OCI-M1 (cell line): ENCODE results near the gene ZNF480.

Source experiments
- DNase-seq: peaks from one replicate; lab custom pipeline; 2025; lab: John Stamatoyannopoulos, UW

The ZNF480 gene

GRCh38 chr19:52336791-52337381, 39.9 kb downstream of the ZNF480 start:
- peak; percentile 44 for DNase-seq

GRCh38 chr19:52339022-52339421, 42.1 kb downstream of the ZNF480 start:
- peak; percentile 27 for DNase-seq

GRCh38 chr19:52343548-52343947, 46.6 kb downstream of the ZNF480 start:
- DNase-seq: peak; percentile 77

DNA sequence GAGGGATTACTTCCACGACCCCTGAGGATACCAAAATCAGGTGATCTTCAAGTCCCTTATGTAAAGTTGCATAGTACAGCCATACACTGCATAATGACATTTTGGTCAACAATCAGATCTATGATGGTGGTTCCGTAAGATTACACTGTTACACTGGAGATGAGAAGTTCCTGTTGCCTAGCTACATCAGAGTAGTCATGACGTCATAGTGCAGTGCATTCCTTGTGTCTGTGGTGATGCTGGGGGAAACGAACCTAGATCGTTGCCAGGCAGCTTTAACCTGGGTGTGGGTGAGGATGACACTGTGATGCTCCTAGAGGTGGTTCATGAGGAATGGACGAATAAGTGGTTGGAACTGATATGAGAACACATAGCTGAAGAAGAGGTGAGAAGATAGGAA, 48.2 kb downstream of the ZNF480 start:
- DNase-seq: no peak

GRCh38 chr19:52351512-52351911, 54.5 kb downstream of the ZNF480 start:
- DNase-seq: peak; percentile 17

DNA sequence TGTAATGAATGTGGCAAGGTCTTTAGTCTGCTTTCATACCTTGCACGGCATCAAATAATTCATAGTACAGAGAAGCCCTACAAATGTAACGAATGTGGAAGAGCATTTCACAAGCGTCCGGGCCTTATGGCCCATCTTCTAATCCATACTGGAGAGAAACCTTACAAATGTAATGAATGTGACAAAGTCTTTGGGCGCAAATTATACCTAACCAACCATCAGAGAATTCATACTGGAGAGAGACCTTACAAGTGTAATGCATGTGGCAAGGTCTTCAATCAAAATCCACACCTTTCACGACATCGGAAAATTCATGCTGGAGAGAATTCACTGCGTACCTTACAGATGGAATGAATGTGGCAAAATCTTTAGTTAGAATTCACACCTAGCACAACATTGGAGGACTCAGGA, 69.5 kb downstream of the ZNF480 start:
- no peak for DNase-seq

DNA sequence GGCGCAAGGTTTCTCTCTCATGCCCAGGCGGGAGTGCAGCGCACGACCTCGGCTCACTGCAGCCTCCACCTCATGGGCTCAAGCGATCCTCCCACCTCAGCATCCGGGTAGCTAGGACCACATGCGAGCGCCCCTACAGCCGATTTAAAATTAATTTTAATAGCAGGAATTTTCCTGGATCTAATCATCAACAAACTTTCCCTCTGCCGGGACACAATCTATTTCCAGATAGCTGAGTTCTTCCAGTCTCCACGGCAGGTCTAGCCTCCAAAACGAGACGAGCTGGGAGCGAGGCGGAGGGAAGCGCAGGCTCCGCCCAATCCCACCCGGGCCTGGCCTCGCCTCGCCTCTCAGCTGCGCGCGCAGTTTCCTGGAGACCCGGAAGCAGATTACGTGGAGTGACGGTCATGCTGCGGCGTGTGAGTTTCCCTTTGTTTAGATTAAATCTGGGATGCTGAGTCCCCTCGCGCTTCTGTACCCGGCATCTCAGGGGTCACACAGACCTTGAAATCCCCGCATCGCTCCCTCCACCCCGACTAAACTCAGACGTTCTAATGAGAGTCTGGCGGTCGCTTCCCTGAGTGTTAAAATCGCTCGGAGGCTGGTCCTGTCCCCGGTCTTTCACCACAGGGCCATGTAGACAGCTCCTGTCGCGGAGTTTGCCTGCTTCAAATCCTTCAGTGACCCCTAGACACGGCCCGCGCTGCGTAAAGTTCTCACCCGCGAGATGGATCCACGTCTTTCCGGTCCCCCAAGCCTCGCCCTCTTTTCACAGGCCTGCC, 72.8 kb downstream of the ZNF480 start, which contains the start of gene ZNF880:
TSS of gene ZNF880 (plus strand) at position 365 of the 782 bp plus-strand sequence. CDS start at position 408, 43 bp downstream.
- peak; percentile 97 for DNase-seq

GRCh38 chr19:52370341-52370710, 73.4 kb downstream of the ZNF480 start:
- DNase-seq: no peak
